Erythroblast (primary cell): ENCODE results near the gene JARID2.

Experiments
- DNase-seq, 2 experiments: peaks; one replicate each; lab custom pipeline; 2025; lab: John Stamatoyannopoulos, UW
- GATA1 ChIP-seq: IDR thresholded peaks from 2 replicates; pipeline ENCODE4 v1.6.1; 2011; ENCODE audit warnings: low read depth, mild to moderate bottlenecking, control low read depth, low read length, moderate library complexity
- POLR2A ChIP-seq: IDR thresholded peaks from 2 replicates; pipeline ENCODE4 v1.6.1; 2011; ENCODE audit warnings: mild to moderate bottlenecking, low read length

Gene JARID2

DNA sequence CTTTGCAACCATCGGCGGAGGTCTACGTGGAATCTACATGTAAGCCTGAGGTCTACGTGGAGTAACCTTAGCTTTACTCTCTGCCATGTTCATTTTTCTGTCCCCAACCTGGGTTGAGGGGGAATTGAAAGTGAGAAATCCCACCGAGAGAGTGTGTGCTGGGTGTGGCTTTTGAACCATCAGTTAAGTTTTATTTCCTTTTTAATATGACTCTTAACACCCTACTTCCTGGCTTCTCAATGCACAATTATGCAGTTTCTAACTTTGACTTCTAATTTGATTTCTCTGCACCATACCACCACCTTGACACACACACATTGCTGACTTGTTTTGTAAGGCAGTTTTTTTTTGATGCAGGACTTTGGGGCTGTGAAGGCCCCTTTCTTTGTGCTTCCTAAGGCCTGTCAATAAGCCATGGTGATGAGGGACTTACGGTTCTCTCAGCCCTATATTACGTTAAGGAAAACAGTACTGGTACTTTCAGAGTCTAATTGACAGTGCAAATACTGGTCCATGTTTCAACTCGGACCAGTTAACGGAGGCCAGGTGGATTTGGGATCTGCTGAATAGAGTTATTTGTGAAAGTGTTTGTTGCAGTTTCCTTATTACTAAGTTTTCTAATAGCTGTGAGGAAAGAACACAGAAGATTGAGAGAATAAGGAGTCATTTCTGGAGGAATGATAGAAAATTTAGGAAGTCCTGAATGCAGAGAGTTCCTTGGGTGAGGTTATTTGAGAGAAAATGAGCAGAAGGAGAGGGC, 206.5 kb downstream of the JARID2 start:
- no peak for TF ChIP-seq GATA1
- no peak for TF ChIP-seq POLR2A

DNA sequence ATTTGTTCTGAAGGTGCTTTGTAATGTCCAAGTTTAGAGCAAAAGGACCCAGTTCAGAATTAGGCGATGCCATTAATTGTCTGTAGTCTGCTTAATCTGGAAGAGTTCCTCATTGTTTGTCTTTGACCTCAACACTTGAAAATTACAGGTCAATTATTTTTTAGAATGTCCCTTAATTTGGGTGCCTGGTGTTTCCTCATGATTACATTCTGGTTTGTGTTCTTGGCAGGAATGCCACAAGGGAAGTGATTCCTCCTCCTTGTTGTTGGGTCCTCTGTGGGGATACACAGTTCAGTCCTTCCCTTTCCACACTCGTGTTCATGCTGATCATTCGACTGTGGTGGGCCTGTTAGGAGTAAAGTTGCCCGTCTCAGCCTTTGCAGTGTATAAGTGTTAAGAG, 207.3 kb downstream of the JARID2 start:
- DNase-seq, result no peak
- TF ChIP-seq GATA1 (no peak), POLR2A (no peak)

More for the DNA sequence above, 206.5 kb downstream of the JARID2 start:
- DNase-seq, result no peak

DNA sequence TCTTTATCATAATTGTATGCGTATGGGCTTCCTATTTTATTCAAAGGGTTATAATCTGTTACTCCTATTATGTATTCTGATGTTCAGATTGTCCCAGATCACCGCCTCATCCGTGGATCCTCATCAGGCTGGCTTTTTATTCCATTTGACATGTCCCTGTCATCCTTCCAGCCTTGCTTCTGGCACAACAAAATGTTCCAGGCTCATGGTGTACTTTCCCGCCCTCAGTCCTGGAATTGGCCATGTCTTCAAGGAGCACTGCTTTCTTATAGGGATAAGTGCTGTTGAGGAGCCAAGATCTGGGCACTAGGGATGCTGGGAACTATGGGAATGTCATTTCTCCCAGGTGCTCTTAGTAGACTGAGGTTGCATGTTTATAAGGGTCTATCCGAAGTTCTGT, 207.8 kb downstream of the JARID2 start:
- no peak for TF ChIP-seq GATA1
- TF ChIP-seq POLR2A, result no peak
- no peak for DNase-seq

DNA sequence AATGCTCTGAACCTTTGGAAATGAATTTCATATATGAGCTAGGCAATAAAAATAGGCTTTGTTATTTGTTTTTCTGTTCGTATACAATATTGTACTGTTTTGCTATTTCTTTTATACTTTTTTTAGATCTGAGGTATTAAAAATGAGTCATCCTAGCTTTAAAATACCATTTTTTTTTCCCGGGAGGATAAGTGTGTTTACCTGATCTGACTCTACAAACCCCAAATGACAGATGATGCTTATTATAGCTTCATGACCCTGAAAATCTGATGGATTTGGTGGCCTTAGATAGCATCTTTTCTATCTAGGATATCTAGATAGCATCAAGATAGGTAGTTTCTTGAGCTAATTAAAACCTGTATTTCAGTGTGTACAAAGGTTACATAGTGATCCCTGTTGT, 210.6 kb downstream of the JARID2 start:
- TF ChIP-seq GATA1 (no peak), POLR2A (no peak)
- DNase-seq, result no peak

DNA sequence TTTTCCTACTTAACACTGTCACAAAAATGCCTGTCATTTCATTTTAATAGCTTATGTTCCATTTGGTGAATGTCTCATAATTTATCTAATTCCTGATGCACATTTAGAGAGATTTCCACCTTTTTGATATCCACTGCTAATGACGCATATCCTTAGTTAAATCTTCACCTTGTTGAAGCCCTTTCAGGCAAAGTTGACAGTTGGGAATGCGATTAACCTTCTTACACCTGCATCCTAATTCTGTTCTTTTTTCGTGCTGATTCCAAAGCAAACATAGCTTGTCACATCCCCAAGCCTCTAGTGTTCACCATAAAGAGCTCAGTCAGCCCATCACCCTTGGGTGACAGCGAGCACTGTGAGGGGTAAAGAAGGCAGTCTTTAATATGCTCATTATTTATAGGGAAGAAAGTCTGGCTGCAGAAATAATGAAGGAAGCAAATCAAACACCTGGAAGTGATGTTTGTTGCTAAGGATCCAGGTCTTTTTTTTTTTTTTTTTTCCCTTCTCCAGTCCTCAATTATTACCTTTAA, 211.3 kb downstream of the JARID2 start:
- DNase-seq, result no peak
- TF ChIP-seq GATA1 (no peak), POLR2A (no peak)

DNA sequence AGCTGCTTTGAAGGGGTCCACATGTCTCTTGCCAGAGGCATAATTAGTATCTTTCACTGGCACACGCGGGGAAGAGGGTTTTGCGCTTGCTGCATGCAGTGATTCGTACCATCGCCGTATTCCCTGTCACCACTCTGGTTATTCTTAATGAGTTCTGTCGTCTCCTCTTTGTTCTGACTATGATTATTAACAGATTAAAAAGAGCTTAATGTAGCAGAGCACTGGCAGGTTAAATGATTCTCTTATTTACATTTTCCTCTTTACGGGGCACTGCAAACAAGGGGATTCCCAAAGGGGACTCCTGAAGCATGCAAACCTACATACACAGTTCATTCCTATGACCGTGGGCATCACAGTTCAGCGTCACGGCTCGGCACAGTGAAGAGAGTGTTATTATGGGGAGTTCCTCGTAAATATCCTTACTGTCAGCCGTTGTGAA, 212.2 kb downstream of the JARID2 start:
- TF ChIP-seq POLR2A (no peak), GATA1 (no peak)
- DNase-seq, result no peak

- no peak for TF ChIP-seq POLR2A
- TF ChIP-seq GATA1, result no peak
- DNase-seq, result no peak
These were observed 214.3 kb downstream of the JARID2 start for GRCh38 chr6:15460110-15460727.

DNA sequence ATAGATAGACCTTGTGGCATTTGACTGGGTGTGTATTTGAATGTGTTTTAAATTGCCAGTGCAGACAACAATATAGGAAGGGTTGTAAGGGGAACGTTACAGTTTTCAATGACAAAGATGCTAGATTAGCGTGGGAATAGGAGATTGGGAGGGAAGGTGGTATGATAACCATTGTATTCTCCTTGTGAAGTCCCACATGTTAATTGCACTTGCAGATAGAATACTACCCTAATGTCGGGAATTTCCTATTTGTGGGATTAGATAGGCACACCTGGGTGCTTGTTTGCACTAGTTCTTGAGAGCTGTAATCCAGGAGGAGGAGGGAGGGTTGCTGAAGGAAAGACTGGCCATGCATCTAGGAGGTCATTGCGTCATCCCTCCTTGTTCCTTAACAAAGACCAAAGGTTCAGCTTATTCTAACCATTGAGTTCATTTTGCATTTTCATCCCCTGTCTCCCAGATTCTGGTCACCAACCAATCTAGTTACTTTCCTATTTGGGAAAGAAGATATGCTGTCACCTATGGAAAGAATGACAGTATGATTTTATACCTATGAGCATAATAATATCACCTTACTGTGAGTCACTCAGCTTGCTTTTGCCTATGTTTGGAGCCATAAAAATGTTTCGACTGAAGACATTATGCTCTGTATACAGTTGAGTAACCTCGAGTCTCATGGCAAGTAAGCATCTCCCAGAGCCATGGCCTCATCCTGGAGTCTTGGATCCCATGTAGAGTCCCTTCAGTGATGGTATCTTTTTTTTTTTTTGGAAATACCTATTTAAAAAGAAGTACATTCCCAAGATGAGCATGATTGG, 215.5 kb downstream of the JARID2 start:
- TF ChIP-seq GATA1, result no peak
- no peak for TF ChIP-seq POLR2A
- DNase-seq, result no peak

- no peak for TF ChIP-seq POLR2A
- no peak for TF ChIP-seq GATA1
- DNase-seq, result no peak
These were observed 216.4 kb downstream of the JARID2 start for GRCh38 chr6:15462256-15462655.

- no peak for DNase-seq
- TF ChIP-seq POLR2A (no peak), GATA1 (no peak)
These were observed 217.1 kb downstream of the JARID2 start for GRCh38 chr6:15462717-15463525.

GRCh38 chr6:15464211-15464725, 218.4 kb downstream of the JARID2 start:
- DNase-seq, result peak; percentile 63 to 85
- TF ChIP-seq GATA1, result no peak
- no peak for TF ChIP-seq POLR2A

GRCh38 chr6:15465212-15465611, 219.3 kb downstream of the JARID2 start:
- DNase-seq, result no peak
- TF ChIP-seq GATA1 (no peak), POLR2A (no peak)

GRCh38 chr6:15470746-15471145, 224.9 kb downstream of the JARID2 start:
- no peak for DNase-seq
- TF ChIP-seq POLR2A (no peak), GATA1 (no peak)
